Inflammatory macrophage treated with lipopolysaccharide for 1 hour (primary cell): ENCODE results near the gene TMEM89.

ENCODE experiments used
- DNase-seq, 2 donors: peaks; one replicate each; pipeline ENCODE4 v3.0.0-alpha.2; 2020 to 2022

TMEM89 gene

GRCh38 chr3:48641396-48641795, 19.8 kb upstream of the TMEM89 start:
- DNase-seq, result no peak

GRCh38 chr3:48639944-48640606, 18.5 kb upstream of the TMEM89 start:
- no peak for DNase-seq

GRCh38 chr3:48637305-48637704, 15.7 kb upstream of the TMEM89 start:
- DNase-seq, result no peak

- DNase-seq, result no peak
Observed at GRCh38 chr3:48636149-48636655, 14.6 kb upstream of the TMEM89 start.

GRCh38 chr3:48635222-48636021, 13.9 kb upstream of the TMEM89 start, which contains the start of gene SLC26A6:
Gene SLC26A6 (minus strand): TSS chr3:48635461. CDS start chr3:48635393, 68 bp downstream.
- DNase-seq, result peak; percentile 93 to 98

- peak; percentile 13 to 29 for DNase-seq
Observed at GRCh38 chr3:48634661-48635221, 13.2 kb upstream of the TMEM89 start.

- DNase-seq, result no peak
Observed at GRCh38 chr3:48633743-48634142, 12.2 kb upstream of the TMEM89 start.

- DNase-seq, result no peak
Observed at GRCh38 chr3:48633256-48633655, 11.7 kb upstream of the TMEM89 start.

GRCh38 chr3:48631516-48632448, 10.2 kb upstream of the TMEM89 start:
- DNase-seq, result no peak

- DNase-seq, result no peak
Observed at GRCh38 chr3:48630833-48631232, 9.3 kb upstream of the TMEM89 start.

GRCh38 chr3:48630407-48630806, 8.8 kb upstream of the TMEM89 start:
- no peak for DNase-seq

- no peak for DNase-seq
Observed at GRCh38 chr3:48629894-48630293, 8.3 kb upstream of the TMEM89 start.

- no peak for DNase-seq
Observed at GRCh38 chr3:48628277-48629017, 6.9 kb upstream of the TMEM89 start.

- DNase-seq, result no peak
Observed at GRCh38 chr3:48625600-48625999, 4.0 kb upstream of the TMEM89 start.

- DNase-seq, result no peak
Observed at GRCh38 chr3:48624767-48625166, 3.2 kb upstream of the TMEM89 start.

- no peak for DNase-seq
Observed at GRCh38 chr3:48623851-48624547, 2.4 kb upstream of the TMEM89 start.

GRCh38 chr3:48619541-48620524, 1.7 kb downstream of the TMEM89 start:
- no peak for DNase-seq

GRCh38 chr3:48617559-48617958, 4.0 kb downstream of the TMEM89 start:
- no peak for DNase-seq

GRCh38 chr3:48614044-48614443, 7.5 kb downstream of the TMEM89 start:
- DNase-seq, result peak; percentile 94 to 99

GRCh38 chr3:48612309-48612708, 9.3 kb downstream of the TMEM89 start:
- no peak for DNase-seq
